HAP-1 (cell line): ENCODE measurements around the gene ZNF831.

Experiments used
- DNase-seq, 2 experiments: peaks; one replicate each; pipeline ENCODE4 v3.0.0-alpha.2; 2016 to 2020; ENCODE audit warnings: low spot score in 2 of 2
- H3K27me3 ChIP-seq: fragments of 250-450 bp; sonication (Bioruptor Pico); 2 replicates; pipeline ENCODE4 v1.5.1; 2020; ENCODE audit warnings: low read depth, mild to moderate bottlenecking, moderate library complexity
- H3K36me3 ChIP-seq: fragments of 250-450 bp; sonication (Bioruptor Pico); replicated peaks from 2 replicates; pipeline ENCODE4 v1.5.1; 2020; ENCODE audit warnings: mild to moderate bottlenecking
- H3K4me1 ChIP-seq: fragments of 250-450 bp; sonication (Bioruptor Pico); 2 replicates; pipeline ENCODE4 v1.5.1; 2020; ENCODE audit warnings: mild to moderate bottlenecking
- H3K4me3 ChIP-seq: fragments of 250-450 bp; sonication (Bioruptor Pico); 2 replicates; pipeline ENCODE4 v1.5.1; 2020; ENCODE audit warnings: mild to moderate bottlenecking, moderate library complexity
- H3K9me3 ChIP-seq: fragments of 250-450 bp; sonication (Bioruptor Pico); 2 replicates; pipeline ENCODE4 v1.5.1; 2020; ENCODE audit warnings: mild to moderate bottlenecking, moderate library complexity
- in situ Hi-C: fragments of 300-500 bp; cut with MboI; formaldehyde crosslinking; loops from 3 replicates; pipeline ENCODE4 v1.14.3; 2020; ENCODE audit warnings: low sequenced_read_pairs, inconsistent platforms, mixed read lengths

The ZNF831 gene

GRCh38 chr20:59173938-59174491 is 10.4 kb downstream of the ZNF831 start:
- peaks cover 2% of the 10 kb centered on the region; the same call in 1 of the 2 replicates for H3K27me3 ChIP-seq
- no peaks in the 10 kb centered on the region for H3K4me1 ChIP-seq
- no peaks in the 10 kb centered on the region for H3K36me3 ChIP-seq
- in situ Hi-C loops, result no loop called here
- no peak for DNase-seq
- no peak overlapping the region for H3K4me3 ChIP-seq
- no peaks in the 10 kb centered on the region for H3K9me3 ChIP-seq

GRCh38 chr20:59175002-59175401 is 11.4 kb downstream of the ZNF831 start:
- no peak for DNase-seq
- no peak overlapping the region for H3K4me3 ChIP-seq
- H3K27me3 ChIP-seq, result peaks cover 2% of the 10 kb centered on the region; the same call in 1 of the 2 replicates
- no peaks in the 10 kb centered on the region for H3K4me1 ChIP-seq
- H3K9me3 ChIP-seq, result no peaks in the 10 kb centered on the region
- in situ Hi-C loops, result no loop called here
- no peaks in the 10 kb centered on the region for H3K36me3 ChIP-seq

- Histone ChIP-seq H3K36me3 (no peaks in the 10 kb centered on the region), H3K27me3 (peaks cover 2% of the 10 kb centered on the region; the same call in 1 of the 2 replicates), H3K4me1 (no peaks in the 10 kb centered on the region), H3K4me3 (no peak overlapping the region), H3K9me3 (no peaks in the 10 kb centered on the region)
- in situ Hi-C loops, result no loop called here
- no peak for DNase-seq
Observed at GRCh38 chr20:59175861-59176260, 12.2 kb downstream of the ZNF831 start.

GRCh38 chr20:59176812-59177211 is 13.2 kb downstream of the ZNF831 start:
- in situ Hi-C loops, result no loop called here
- Histone ChIP-seq H3K36me3 (no peaks in the 10 kb centered on the region), H3K4me3 (no peak overlapping the region), H3K4me1 (no peaks in the 10 kb centered on the region), H3K27me3 (no peaks in the 10 kb centered on the region; the same call in 1 of the 2 replicates), H3K9me3 (no peaks in the 10 kb centered on the region)
- DNase-seq, result no peak

- in situ Hi-C loops, result no loop called here
- Histone ChIP-seq H3K4me1 (no peaks in the 10 kb centered on the region), H3K36me3 (no peaks in the 10 kb centered on the region), H3K27me3 (no peaks in the 10 kb centered on the region; the same call in 1 of the 2 replicates), H3K4me3 (no peak overlapping the region), H3K9me3 (no peaks in the 10 kb centered on the region)
- no peak for DNase-seq
Observed at GRCh38 chr20:59177266-59178250, 13.9 kb downstream of the ZNF831 start.

GRCh38 chr20:59178983-59179595 is 15.5 kb downstream of the ZNF831 start:
- Histone ChIP-seq H3K9me3 (no peaks in the 10 kb centered on the region), H3K27me3 (no peaks in the 10 kb centered on the region), H3K4me3 (no peak overlapping the region), H3K4me1 (no peaks in the 10 kb centered on the region), H3K36me3 (no peaks in the 10 kb centered on the region)
- DNase-seq, result no peak
- in situ Hi-C loops, result no loop called here

- in situ Hi-C loops, result no loop called here
- no peaks in the 10 kb centered on the region for H3K27me3 ChIP-seq
- no peak for DNase-seq
- no peaks in the 10 kb centered on the region for H3K36me3 ChIP-seq
- H3K4me1 ChIP-seq, result no peaks in the 10 kb centered on the region
- no peak overlapping the region for H3K4me3 ChIP-seq
- H3K9me3 ChIP-seq, result no peaks in the 10 kb centered on the region
Observed at GRCh38 chr20:59179988-59180387, 16.4 kb downstream of the ZNF831 start.

- Histone ChIP-seq H3K4me1 (no peaks in the 10 kb centered on the region), H3K27me3 (no peaks in the 10 kb centered on the region), H3K36me3 (no peaks in the 10 kb centered on the region), H3K4me3 (no peak overlapping the region), H3K9me3 (no peaks in the 10 kb centered on the region)
- in situ Hi-C loops, result no loop called here
- no peak for DNase-seq
Observed at GRCh38 chr20:59181936-59182335, 18.3 kb downstream of the ZNF831 start.

GRCh38 chr20:59182401-59183044 is 18.9 kb downstream of the ZNF831 start:
- H3K9me3 ChIP-seq, result no peaks in the 10 kb centered on the region
- in situ Hi-C loops, result no loop called here
- no peak for DNase-seq
- no peaks in the 10 kb centered on the region for H3K36me3 ChIP-seq
- H3K27me3 ChIP-seq, result no peaks in the 10 kb centered on the region
- no peak overlapping the region for H3K4me3 ChIP-seq
- H3K4me1 ChIP-seq, result no peaks in the 10 kb centered on the region

GRCh38 chr20:59183751-59184150 is 20.1 kb downstream of the ZNF831 start:
- no peak overlapping the region for H3K4me3 ChIP-seq
- no peak for DNase-seq
- no peaks in the 10 kb centered on the region for H3K36me3 ChIP-seq
- H3K27me3 ChIP-seq, result no peaks in the 10 kb centered on the region
- H3K4me1 ChIP-seq, result no peaks in the 10 kb centered on the region
- H3K9me3 ChIP-seq, result no peaks in the 10 kb centered on the region
- in situ Hi-C loops, result no loop called here

GRCh38 chr20:59184880-59185447 is 21.3 kb downstream of the ZNF831 start:
- in situ Hi-C loops, result no loop called here
- Histone ChIP-seq H3K27me3 (no peaks in the 10 kb centered on the region), H3K36me3 (no peaks in the 10 kb centered on the region), H3K9me3 (no peaks in the 10 kb centered on the region), H3K4me3 (no peak overlapping the region), H3K4me1 (no peaks in the 10 kb centered on the region)
- DNase-seq, result no peak

- Histone ChIP-seq H3K4me1 (no peaks in the 10 kb centered on the region), H3K4me3 (no peak overlapping the region), H3K27me3 (no peaks in the 10 kb centered on the region), H3K36me3 (no peaks in the 10 kb centered on the region), H3K9me3 (no peaks in the 10 kb centered on the region)
- in situ Hi-C loops, result no loop called here
- no peak for DNase-seq
Observed at GRCh38 chr20:59185809-59186208, 22.2 kb downstream of the ZNF831 start.

GRCh38 chr20:59190466-59190865 is 26.8 kb downstream of the ZNF831 start:
- Histone ChIP-seq H3K9me3 (no peaks in the 10 kb centered on the region), H3K36me3 (no peaks in the 10 kb centered on the region), H3K4me3 (no peak overlapping the region), H3K27me3 (no peaks in the 10 kb centered on the region), H3K4me1 (no peaks in the 10 kb centered on the region)
- in situ Hi-C loops, result no loop called here
- no peak for DNase-seq
